GM12878 (cell line): ENCODE results near the gene TMBIM6.

Source experiments
- HCFC1 ChIP-seq: fragments of 150-350 bp; IDR thresholded peaks from 2 replicates; pipeline ENCODE4 v1.6.1; 2014; ENCODE audit warnings: low read length
- IKZF2 ChIP-seq, 2 experiments: fragments of 450-650 bp; IDR thresholded peaks; 2 replicates each; pipeline ENCODE4 v1.6.1; 2017; ENCODE audit warnings: mild to moderate bottlenecking in 2 of 2, moderate library complexity in 2 of 2
- MTA3 ChIP-seq: IDR thresholded peaks from 2 replicates; pipeline ENCODE4 v1.6.1; 2012; ENCODE audit warnings: low read length, inconsistent platforms, borderline replicate concordance
- SREBF2 ChIP-seq: IDR thresholded peaks from 2 replicates; pipeline ENCODE4 v1.6.1; 2012; ENCODE audit warnings: mild to moderate bottlenecking, low read length
- TF ChIP-seq, protein P1 (sequence below): IDR thresholded peaks from 2 replicates; pipeline ENCODE4 v1.6.1; 2012; ENCODE audit warnings: low read depth, low read length, improper control_type of control experiment
- TF ChIP-seq, protein P2 (sequence below), 3 experiments: IDR thresholded peaks in 2 of 3; conservative IDR thresholded peaks in 1 of 3; 2 replicates each; pipeline ENCODE4 v1.5.1; 2011; ENCODE audit warnings: low read depth in 3 of 3, low read length in 3 of 3, mild to moderate bottlenecking in 3 of 3, control low read depth in 2 of 3, moderate library complexity in 2 of 3, inconsistent platforms in 1 of 3, mixed read lengths in 1 of 3; ENCODE audit not compliant: control insufficient read depth in 2 of 3, insufficient read depth in 1 of 3; ENCODE audit errors: extremely low read depth in 1 of 3

DNA sequence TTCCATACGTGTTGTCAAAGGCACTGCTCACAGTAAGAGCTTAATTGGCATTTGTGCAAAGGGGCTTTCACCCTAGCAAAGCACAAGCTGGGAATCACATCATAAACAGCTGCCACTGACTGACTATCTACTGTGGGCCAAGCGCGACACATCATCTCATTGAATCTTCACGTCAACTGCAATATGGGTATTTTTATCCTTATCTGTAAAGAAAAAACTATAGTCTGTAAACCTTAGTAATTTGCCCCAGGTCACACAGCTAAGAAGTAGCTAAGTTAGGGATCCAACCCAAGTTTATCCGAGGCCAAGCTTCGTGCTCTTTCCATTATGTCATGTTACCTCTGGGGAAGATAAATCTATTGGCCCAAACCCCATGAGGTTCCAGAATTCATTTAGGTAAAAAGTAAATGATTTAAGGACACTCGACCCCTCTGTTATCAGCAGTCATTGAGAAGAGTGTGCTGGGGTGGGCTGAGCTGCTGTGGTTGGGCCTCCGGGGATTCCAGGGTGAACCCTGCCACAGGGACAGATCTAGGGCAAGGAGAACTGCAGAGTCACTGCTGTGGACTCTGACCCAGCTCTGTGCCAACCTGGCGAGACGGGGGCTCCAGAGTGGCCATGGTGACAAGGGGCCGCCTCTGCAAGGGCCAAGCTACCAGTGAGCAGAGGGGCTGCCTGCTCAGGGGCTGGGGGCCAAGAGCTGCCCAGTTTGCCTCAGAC lies 59.2 kb downstream of the TMBIM6 start:
- TF ChIP-seq, protein P1, sequence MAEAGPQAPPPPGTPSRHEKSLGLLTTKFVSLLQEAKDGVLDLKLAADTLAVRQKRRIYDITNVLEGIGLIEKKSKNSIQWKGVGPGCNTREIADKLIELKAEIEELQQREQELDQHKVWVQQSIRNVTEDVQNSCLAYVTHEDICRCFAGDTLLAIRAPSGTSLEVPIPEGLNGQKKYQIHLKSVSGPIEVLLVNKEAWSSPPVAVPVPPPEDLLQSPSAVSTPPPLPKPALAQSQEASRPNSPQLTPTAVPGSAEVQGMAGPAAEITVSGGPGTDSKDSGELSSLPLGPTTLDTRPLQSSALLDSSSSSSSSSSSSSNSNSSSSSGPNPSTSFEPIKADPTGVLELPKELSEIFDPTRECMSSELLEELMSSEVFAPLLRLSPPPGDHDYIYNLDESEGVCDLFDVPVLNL = no peak
- TF ChIP-seq MTA3 (no peak), IKZF2 (IDR thresholded peaks at IDR 0.05) (no peak), SREBF2 (no peak), HCFC1 (no peak)
- TF ChIP-seq, protein P2, sequence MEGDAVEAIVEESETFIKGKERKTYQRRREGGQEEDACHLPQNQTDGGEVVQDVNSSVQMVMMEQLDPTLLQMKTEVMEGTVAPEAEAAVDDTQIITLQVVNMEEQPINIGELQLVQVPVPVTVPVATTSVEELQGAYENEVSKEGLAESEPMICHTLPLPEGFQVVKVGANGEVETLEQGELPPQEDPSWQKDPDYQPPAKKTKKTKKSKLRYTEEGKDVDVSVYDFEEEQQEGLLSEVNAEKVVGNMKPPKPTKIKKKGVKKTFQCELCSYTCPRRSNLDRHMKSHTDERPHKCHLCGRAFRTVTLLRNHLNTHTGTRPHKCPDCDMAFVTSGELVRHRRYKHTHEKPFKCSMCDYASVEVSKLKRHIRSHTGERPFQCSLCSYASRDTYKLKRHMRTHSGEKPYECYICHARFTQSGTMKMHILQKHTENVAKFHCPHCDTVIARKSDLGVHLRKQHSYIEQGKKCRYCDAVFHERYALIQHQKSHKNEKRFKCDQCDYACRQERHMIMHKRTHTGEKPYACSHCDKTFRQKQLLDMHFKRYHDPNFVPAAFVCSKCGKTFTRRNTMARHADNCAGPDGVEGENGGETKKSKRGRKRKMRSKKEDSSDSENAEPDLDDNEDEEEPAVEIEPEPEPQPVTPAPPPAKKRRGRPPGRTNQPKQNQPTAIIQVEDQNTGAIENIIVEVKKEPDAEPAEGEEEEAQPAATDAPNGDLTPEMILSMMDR (IDR thresholded peaks at IDR 0.05 in 2 of 3, conservative IDR thresholded peaks at IDR 0.05 in 1 of 3; ENCODE audit: control insufficient read depth in 2 of 3, extremely low read depth in 1 of 3, insufficient read depth in 1 of 3, low read depth in 3 of 3, low read length in 3 of 3) = no peak
